SU-DHL-6 (cell line): ENCODE data around the gene IGSF11.
"Not testable (repeated sequence)": the region's sequence is repeated elsewhere in the genome, so short reads cannot be mapped to it uniquely, and the experiment has no call there.

Experiments
- H2AFZ ChIP-seq: fragments of 200-600 bp; sonication (generic); 2 replicates; pipeline ENCODE4 v1.6.1; 2014; ENCODE audit warnings: low read depth, mild to moderate bottlenecking, moderate library complexity, mixed read lengths, antibody characterized with exemption, low read length; ENCODE audit not compliant: severe bottlenecking
- H3F3A ChIP-seq: fragments of 200-600 bp; shearing (Covaris generic); 2 replicates; pipeline ENCODE4 v1.6.0; 2016; ENCODE audit warnings: antibody characterized with exemption, mild to moderate bottlenecking; ENCODE audit not compliant: insufficient read depth
- H3K27ac ChIP-seq: fragments of 200-600 bp; sonication (generic); 2 replicates; pipeline ENCODE4 v1.5.1; 2016; ENCODE audit warnings: low read depth, mild to moderate bottlenecking, low read length, moderate library complexity, mixed read lengths
- H3K27me3 ChIP-seq: fragments of 200-600 bp; sonication (generic), shearing (Covaris generic); 2 replicates; pipeline ENCODE4 v1.6.0; 2014; ENCODE audit warnings: mild to moderate bottlenecking, low read length
- H3K36me3 ChIP-seq: fragments of 200-600 bp; sonication (generic); 2 replicates; pipeline ENCODE4 v1.6.1; 2014; ENCODE audit warnings: mild to moderate bottlenecking, low read length, mixed read lengths
- H3K4me2 ChIP-seq: fragments of 300-600, 200-600 bp; shearing (Covaris generic), sonication (generic); 2 replicates; pipeline ENCODE4 v1.6.0; 2014; ENCODE audit warnings: low read length, low read depth, mild to moderate bottlenecking; ENCODE audit not compliant: poor library complexity, severe bottlenecking
- H3K4me3 ChIP-seq: fragments of 200-600 bp; sonication (generic); 2 replicates; pipeline ENCODE4 v1.5.1; 2014; ENCODE audit warnings: antibody characterized with exemption, low read length, mild to moderate bottlenecking, mixed read lengths; ENCODE audit not compliant: insufficient read depth, poor library complexity, severe bottlenecking
- H3K79me2 ChIP-seq: fragments of 200-600 bp; sonication (generic); 2 replicates; pipeline ENCODE4 v1.6.1; 2014; ENCODE audit warnings: mild to moderate bottlenecking, low read length, moderate library complexity; ENCODE audit not compliant: insufficient read depth
- H3K9ac ChIP-seq: fragments of 200-600 bp; sonication (generic); 2 replicates; pipeline ENCODE4 v1.7.0; 2014; ENCODE audit warnings: mild to moderate bottlenecking, low read length
- H3K9me2 ChIP-seq: fragments of 200-600 bp; sonication (generic); replicated peaks from 2 replicates; pipeline ENCODE4 v1.6.1; 2014; ENCODE audit warnings: low read length; ENCODE audit not compliant: insufficient read depth
- H3K9me3 ChIP-seq: fragments of 200-600 bp; sonication (generic); 2 replicates; pipeline ENCODE4 v1.6.1; 2014; ENCODE audit warnings: low read length, mixed read lengths; ENCODE audit not compliant: insufficient read depth
- H4K20me1 ChIP-seq: fragments of 200-600 bp; sonication (generic); 2 replicates; pipeline ENCODE4 v1.6.1; 2014; ENCODE audit warnings: low read depth, mild to moderate bottlenecking, antibody characterized with exemption, low read length, moderate library complexity, mixed read lengths
- CTCF ChIP-seq: fragments of 200-600 bp; sonication (generic); IDR thresholded peaks from one replicate; pipeline ENCODE4 v1.5.1; 2017; ENCODE audit warnings: antibody characterized with exemption, mild to moderate bottlenecking, low read length, moderate library complexity; ENCODE audit not compliant: insufficient read depth, poor library complexity, severe bottlenecking
- EZH2phosphoT487 ChIP-seq: fragments of 200-600 bp; sonication (generic), shearing (Covaris generic); conservative IDR thresholded peaks from 2 replicates; pipeline ENCODE4 v1.6.1; 2018; ENCODE audit warnings: mild to moderate bottlenecking, antibody characterized with exemption, low read length, moderate library complexity, mixed read lengths

The IGSF11 gene

GRCh38 chr3:118978393-118978758 is 56.3 kb downstream of the IGSF11 start:
- no peak for TF ChIP-seq CTCF
- TF ChIP-seq EZH2phosphoT487: no peak
- Histone ChIP-seq H3K27ac (no peak overlapping the region), H3K4me2 (no peak overlapping the region), H3K36me3 (no peaks in the 10 kb centered on the region), H4K20me1 (no peaks in the 10 kb centered on the region), H3K9me2 (no peaks in the 10 kb centered on the region), H3K79me2 (no peaks in the 10 kb centered on the region), H3K9ac (no peak overlapping the region), H3K4me3 (no peak overlapping the region), H2AFZ (no peak overlapping the region), H3K9me3 (0 out of 2 replicates have a peak, but pooled peaks cover 3% of the 10 kb centered on the region), H3K27me3 (no peaks in the 10 kb centered on the region), H3F3A (no peaks in the 10 kb centered on the region)

- Histone ChIP-seq H3K27ac (no peak overlapping the region), H3K79me2 (no peaks in the 10 kb centered on the region), H3K4me2 (no peak overlapping the region), H3K9me3 (0 out of 2 replicates have a peak, but pooled peaks cover 3% of the 10 kb centered on the region), H3K9me2 (no peaks in the 10 kb centered on the region), H3K4me3 (no peak overlapping the region), H3K9ac (no peak overlapping the region), H2AFZ (no peak overlapping the region), H3K27me3 (no peaks in the 10 kb centered on the region), H4K20me1 (no peaks in the 10 kb centered on the region), H3F3A (no peaks in the 10 kb centered on the region), H3K36me3 (no peaks in the 10 kb centered on the region)
- TF ChIP-seq CTCF (no peak), EZH2phosphoT487 (no peak)
Observed at GRCh38 chr3:118977671-118978392, 56.8 kb downstream of the IGSF11 start.

GRCh38 chr3:118977118-118977517 is 57.5 kb downstream of the IGSF11 start:
- Histone ChIP-seq H3K27ac (no peak overlapping the region), H3K9me2 (no peaks in the 10 kb centered on the region), H3K4me2 (no peak overlapping the region), H3K36me3 (no peaks in the 10 kb centered on the region), H3F3A (no peaks in the 10 kb centered on the region), H3K79me2 (no peaks in the 10 kb centered on the region), H3K27me3 (no peaks in the 10 kb centered on the region), H3K4me3 (no peak overlapping the region), H4K20me1 (no peaks in the 10 kb centered on the region), H2AFZ (no peak overlapping the region), H3K9me3 (0 out of 2 replicates have a peak, but pooled peaks cover 3% of the 10 kb centered on the region), H3K9ac (no peak overlapping the region)
- TF ChIP-seq CTCF (no peak), EZH2phosphoT487 (no peak)

GRCh38 chr3:118975476-118975875 is 59.2 kb downstream of the IGSF11 start:
- H3K27ac ChIP-seq, H3K9me3 ChIP-seq, H3K27me3 ChIP-seq, H4K20me1 ChIP-seq, H2AFZ ChIP-seq, H3K79me2 ChIP-seq, H3K9me2 ChIP-seq, H3K4me2 ChIP-seq, H3K9ac ChIP-seq, H3K36me3 ChIP-seq, H3K4me3 ChIP-seq, H3F3A ChIP-seq: not testable (repeated sequence)
